ENCODE results near the gene NDUFB10.

Gene NDUFB10

GRCh38 chr16:2009791-2010510, 50.6 kb downstream of the NDUFB10 start, which contains the start of gene ZNF598:
Gene ZNF598, minus strand, starts transcription at chr16:2009821.
- no peaks in the 10 kb centered on the region for H3K9me3 Mint-ChIP-seq
- H3K4me1 Mint-ChIP-seq: peaks cover 44% of the 10 kb centered on the region
- ATAC-seq (replicated peaks; ENCODE audit: extremely low read depth, poor library complexity, severe bottlenecking) (peak; percentile 93), DNase-seq (ENCODE audit: low spot score in 2 of 2) (peak; percentile 56 to 59)
- H3K4me3 Mint-ChIP-seq: peak within 1 kb of the TSS; percentile 83
- peak within 1 kb of the TSS; percentile 93 for H3K27ac Mint-ChIP-seq (ENCODE audit: low read depth)
- H3K27me3 Mint-ChIP-seq: no peaks in the 10 kb centered on the region
- H3K36me3 Mint-ChIP-seq (ENCODE audit: insufficient read depth): peaks cover 7% of the 10 kb centered on the region
